Measurements from ENCODE around the gene SLC38A3. TPM values are rescaled to one million over a fixed set of nuclear protein-coding genes. Genes with fewer than 3 reads are reported as not detected.

The SLC38A3 gene
- total RNA-seq, 1 donor from 2014 or later: 0.17 TPM

DNA sequence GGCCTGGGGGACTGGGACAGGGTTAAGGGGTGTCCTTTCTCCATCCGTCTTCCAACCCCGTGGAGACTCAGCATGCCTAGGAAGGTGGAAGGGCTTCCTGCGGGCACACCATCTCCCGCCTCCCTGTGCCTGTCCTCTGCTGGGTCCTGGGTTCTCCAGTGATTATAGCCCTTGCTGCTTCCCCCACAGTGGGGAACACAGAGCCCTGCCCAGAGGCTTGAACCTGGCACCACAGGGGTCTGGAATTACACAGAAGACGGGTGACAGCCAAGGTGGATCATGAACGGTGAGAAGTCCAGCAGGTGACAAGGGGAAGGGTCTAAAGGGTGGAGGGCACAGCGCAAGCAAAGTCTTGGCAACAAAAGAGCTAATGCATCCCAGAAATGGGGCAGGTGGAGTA is 57.7 kb downstream of the SLC38A3 start:
- peaks cover 2% of the 10 kb centered on the region for H3K36me3 Mint-ChIP-seq
- H4K20me1 ChIP-seq (ENCODE audit: low read depth): peaks cover 12% of the 10 kb centered on the region
- H3K4me3 ChIP-seq: no peak overlapping the region
- peaks cover 14% of the 10 kb centered on the region for H3K27me3 Mint-ChIP-seq (ENCODE audit: insufficient read depth, low read depth)
- H3K27ac Mint-ChIP-seq: peak overlapping the region; percentile 87
- peaks cover 47% of the 10 kb centered on the region for H3K4me1 ChIP-seq
- TF ChIP-seq, protein P1, sequence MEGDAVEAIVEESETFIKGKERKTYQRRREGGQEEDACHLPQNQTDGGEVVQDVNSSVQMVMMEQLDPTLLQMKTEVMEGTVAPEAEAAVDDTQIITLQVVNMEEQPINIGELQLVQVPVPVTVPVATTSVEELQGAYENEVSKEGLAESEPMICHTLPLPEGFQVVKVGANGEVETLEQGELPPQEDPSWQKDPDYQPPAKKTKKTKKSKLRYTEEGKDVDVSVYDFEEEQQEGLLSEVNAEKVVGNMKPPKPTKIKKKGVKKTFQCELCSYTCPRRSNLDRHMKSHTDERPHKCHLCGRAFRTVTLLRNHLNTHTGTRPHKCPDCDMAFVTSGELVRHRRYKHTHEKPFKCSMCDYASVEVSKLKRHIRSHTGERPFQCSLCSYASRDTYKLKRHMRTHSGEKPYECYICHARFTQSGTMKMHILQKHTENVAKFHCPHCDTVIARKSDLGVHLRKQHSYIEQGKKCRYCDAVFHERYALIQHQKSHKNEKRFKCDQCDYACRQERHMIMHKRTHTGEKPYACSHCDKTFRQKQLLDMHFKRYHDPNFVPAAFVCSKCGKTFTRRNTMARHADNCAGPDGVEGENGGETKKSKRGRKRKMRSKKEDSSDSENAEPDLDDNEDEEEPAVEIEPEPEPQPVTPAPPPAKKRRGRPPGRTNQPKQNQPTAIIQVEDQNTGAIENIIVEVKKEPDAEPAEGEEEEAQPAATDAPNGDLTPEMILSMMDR (IDR thresholded peaks at IDR 0.05): no peak
- TF ChIP-seq EZH2phosphoT487 (IDR thresholded peaks at IDR 0.05): no peak
- TF ChIP-seq EZH2 (IDR thresholded peaks at IDR 0.05): no peak
- no peaks in the 10 kb centered on the region for H3K9me3 ChIP-seq (ENCODE audit: low read depth)
- peaks cover 67% of the 10 kb centered on the region for H3F3A ChIP-seq (ENCODE audit: low read depth)
- H3K79me2 ChIP-seq (ENCODE audit: low read depth): no peaks in the 10 kb centered on the region
- no peaks in the 10 kb centered on the region for H3K27me3 ChIP-seq
- no peak overlapping the region for H3K27ac ChIP-seq
- H3K9ac ChIP-seq: no peak overlapping the region
- H3K36me3 ChIP-seq: no peaks in the 10 kb centered on the region
- H3K4me2 ChIP-seq: no peak overlapping the region
- DNase-seq (ENCODE audit: low spot score): no peak
- no peak overlapping the region for H3K4me3 Mint-ChIP-seq
- H3K4me1 Mint-ChIP-seq: peaks cover 78% of the 10 kb centered on the region
- no peaks in the 10 kb centered on the region for H3K9me3 Mint-ChIP-seq
- H2AFZ ChIP-seq (replicated peaks): no peak overlapping the region

DNA sequence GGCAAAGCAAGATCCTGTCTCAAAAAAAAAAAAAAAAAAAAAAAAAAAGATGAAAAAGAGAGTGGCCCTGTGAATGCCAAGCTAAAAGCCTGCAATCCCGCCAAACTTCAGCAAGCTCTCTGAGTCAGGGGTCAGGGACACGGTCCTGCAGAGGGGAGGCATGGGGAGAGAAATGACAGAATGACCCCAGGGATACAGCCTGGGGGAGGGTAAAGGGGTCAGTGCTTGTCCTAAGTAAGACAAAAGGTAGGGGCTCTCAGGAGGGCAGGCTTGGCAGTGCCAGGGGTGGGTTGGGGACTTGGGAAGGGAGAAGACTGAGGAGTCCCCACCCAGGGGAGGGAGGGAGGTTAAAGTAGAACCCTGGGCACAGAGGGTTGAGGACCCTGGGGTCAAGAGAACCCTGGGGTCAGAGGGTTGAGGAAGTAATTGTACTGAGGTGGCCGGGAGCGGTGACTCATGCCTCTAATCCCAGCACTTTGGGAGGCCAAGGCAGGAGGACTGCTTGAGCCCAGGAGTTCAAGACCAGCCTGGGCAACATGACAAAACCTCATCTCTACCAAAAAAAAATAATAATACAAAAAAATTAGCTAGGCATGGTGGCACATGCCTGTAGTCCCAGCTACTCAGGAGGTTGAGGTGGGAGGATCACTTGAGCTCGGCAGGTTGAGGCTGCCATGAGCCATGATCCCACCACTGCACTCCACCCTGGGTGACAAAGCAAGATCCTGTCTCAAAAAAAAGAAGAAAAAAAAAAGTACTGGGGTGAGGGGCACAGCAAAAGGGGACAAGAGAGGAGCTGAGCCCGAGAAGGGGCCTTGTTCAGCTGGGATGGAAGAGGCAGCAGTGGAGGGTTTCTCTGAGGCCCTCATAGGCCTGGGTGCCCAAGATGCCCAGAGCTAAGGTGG is 58.7 kb downstream of the SLC38A3 start:
- Mint-ChIP-seq H3K27ac (peak overlapping the region; percentile 94), H3K4me3 (peak overlapping the region; percentile 14), H3K36me3 (no peaks in the 10 kb centered on the region), H3K27me3 (ENCODE audit: insufficient read depth, low read depth) (peaks cover 10% of the 10 kb centered on the region), H3K4me1 (peaks cover 78% of the 10 kb centered on the region), H3K9me3 (no peaks in the 10 kb centered on the region)
- Histone ChIP-seq H4K20me1 (ENCODE audit: low read depth) (peaks cover 8% of the 10 kb centered on the region), H3K27ac (peak overlapping the region; percentile 90), H3K27me3 (no peaks in the 10 kb centered on the region), H3K9me3 (ENCODE audit: low read depth) (no peaks in the 10 kb centered on the region), H2AFZ (replicated peaks) (no peak overlapping the region), H3F3A (ENCODE audit: low read depth) (peaks cover 66% of the 10 kb centered on the region), H3K9ac (no peak overlapping the region), H3K4me2 (peak overlapping the region; percentile 70), H3K4me1 (peaks cover 57% of the 10 kb centered on the region), H3K79me2 (ENCODE audit: low read depth) (no peaks in the 10 kb centered on the region), H3K36me3 (no peaks in the 10 kb centered on the region), H3K4me3 (peak overlapping the region; percentile 3)
- TF ChIP-seq, protein P1 (IDR thresholded peaks at IDR 0.05): no peak
- TF ChIP-seq EZH2phosphoT487 (IDR thresholded peaks at IDR 0.05) (no peak), EZH2 (IDR thresholded peaks at IDR 0.05) (no peak)
- DNase-seq (ENCODE audit: low spot score): no peak

DNA sequence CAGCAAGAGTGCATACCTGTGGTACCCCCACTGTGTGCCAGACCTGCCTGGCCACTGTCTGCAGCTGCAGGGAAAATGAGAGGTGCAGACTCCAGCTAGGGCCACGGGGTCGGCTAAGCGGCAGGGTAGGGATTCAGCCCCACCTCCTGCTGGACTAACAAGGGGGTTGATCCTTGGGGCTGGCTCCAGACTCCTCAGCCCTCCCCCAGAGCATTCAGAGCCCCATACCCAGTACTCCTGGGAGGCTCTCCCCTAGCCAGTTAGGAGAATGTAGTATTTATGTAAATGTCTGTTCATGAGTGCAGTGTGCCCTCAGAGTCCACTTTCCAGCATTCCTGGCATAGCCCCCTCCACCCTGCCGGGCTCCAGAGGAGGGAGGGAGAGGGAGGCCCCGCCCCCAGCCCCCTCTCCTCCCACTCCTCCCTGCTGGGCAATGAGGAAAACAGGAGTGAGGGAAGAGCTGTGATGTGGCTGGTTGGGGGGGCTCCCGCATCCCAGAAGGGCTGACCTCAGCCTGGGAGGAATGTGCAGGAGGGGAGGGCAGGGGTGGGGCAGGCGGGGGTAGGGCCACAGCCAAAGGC is 59.4 kb downstream of the SLC38A3 start:
- Histone ChIP-seq H3K27me3 (no peaks in the 10 kb centered on the region), H3K79me2 (ENCODE audit: low read depth) (no peaks in the 10 kb centered on the region), H3K27ac (peak overlapping the region; percentile 90), H3K4me1 (peaks cover 64% of the 10 kb centered on the region), H3K4me2 (peak overlapping the region; percentile 70), H3K36me3 (no peaks in the 10 kb centered on the region), H3K9me3 (ENCODE audit: low read depth) (no peaks in the 10 kb centered on the region), H4K20me1 (ENCODE audit: low read depth) (peaks cover 3% of the 10 kb centered on the region), H3K4me3 (peak overlapping the region; percentile 3), H2AFZ (replicated peaks) (no peak overlapping the region), H3K9ac (no peak overlapping the region), H3F3A (ENCODE audit: low read depth) (peaks cover 59% of the 10 kb centered on the region)
- peak; percentile 94 for DNase-seq (ENCODE audit: low spot score)
- Mint-ChIP-seq H3K4me3 (peak overlapping the region; percentile 14), H3K4me1 (peaks cover 75% of the 10 kb centered on the region), H3K36me3 (no peaks in the 10 kb centered on the region), H3K9me3 (no peaks in the 10 kb centered on the region), H3K27ac (peak overlapping the region; percentile 98), H3K27me3 (ENCODE audit: insufficient read depth, low read depth) (peaks cover 12% of the 10 kb centered on the region)
- TF ChIP-seq EZH2 (IDR thresholded peaks at IDR 0.05): no peak
- no peak for TF ChIP-seq EZH2phosphoT487 (IDR thresholded peaks at IDR 0.05)
- TF ChIP-seq, protein P1 (IDR thresholded peaks at IDR 0.05): no peak

Data from neural progenitor cell (in vitro differentiated cells).